Tibial nerve (tissue), 3 donors: Measurements from ENCODE around the gene TMEM151B.

Experiments used
- POLR2A ChIP-seq, 2 donors: fragments of 450-650 bp; IDR thresholded peaks; one replicate each; pipeline ENCODE4 v1.6.1; 2017; ENCODE audit warnings: antibody characterized with exemption in 2 of 2, mild to moderate bottlenecking in 2 of 2, moderate library complexity in 2 of 2
- TF ChIP-seq, protein P1 (sequence below), 5 experiments: fragments of 200-600 bp in 3 of 5; fragments of 450-650 bp in 2 of 5; sonication (generic) in 3 of 5; IDR thresholded peaks; one replicate each; pipeline ENCODE4 v1.5.1; 2016 to 2019; ENCODE audit warnings: antibody characterized with exemption in 5 of 5, mild to moderate bottlenecking in 3 of 5, moderate library complexity in 2 of 5

DNA sequence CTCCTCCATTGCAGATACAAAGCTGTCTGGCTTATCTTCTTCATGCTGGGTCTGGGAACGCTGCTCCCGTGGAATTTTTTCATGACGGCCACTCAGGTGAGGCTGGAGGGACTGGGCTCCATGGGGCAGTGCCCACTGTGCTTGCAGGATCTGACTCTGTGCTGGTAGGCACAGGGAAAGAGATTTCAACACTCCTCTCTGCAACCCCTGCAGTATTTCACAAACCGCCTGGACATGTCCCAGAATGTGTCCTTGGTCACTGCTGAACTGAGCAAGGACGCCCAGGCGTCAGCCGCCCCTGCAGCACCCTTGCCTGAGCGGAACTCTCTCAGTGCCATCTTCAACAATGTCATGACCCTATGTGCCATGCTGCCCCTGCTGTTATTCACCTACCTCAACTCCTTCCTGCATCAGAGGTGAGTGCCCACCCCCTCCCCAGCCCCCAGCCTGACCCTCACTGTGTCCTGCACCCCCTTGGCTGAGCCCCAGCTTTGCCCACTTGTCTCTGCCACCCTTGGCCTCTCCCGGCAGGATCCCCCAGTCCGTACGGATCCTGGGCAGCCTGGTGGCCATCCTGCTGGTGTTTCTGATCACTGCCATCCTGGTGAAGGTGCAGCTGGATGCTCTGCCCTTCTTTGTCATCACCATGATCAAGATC lies 40.7 kb upstream of the TMEM151B start:
- TF ChIP-seq, protein P1, sequence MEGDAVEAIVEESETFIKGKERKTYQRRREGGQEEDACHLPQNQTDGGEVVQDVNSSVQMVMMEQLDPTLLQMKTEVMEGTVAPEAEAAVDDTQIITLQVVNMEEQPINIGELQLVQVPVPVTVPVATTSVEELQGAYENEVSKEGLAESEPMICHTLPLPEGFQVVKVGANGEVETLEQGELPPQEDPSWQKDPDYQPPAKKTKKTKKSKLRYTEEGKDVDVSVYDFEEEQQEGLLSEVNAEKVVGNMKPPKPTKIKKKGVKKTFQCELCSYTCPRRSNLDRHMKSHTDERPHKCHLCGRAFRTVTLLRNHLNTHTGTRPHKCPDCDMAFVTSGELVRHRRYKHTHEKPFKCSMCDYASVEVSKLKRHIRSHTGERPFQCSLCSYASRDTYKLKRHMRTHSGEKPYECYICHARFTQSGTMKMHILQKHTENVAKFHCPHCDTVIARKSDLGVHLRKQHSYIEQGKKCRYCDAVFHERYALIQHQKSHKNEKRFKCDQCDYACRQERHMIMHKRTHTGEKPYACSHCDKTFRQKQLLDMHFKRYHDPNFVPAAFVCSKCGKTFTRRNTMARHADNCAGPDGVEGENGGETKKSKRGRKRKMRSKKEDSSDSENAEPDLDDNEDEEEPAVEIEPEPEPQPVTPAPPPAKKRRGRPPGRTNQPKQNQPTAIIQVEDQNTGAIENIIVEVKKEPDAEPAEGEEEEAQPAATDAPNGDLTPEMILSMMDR (IDR thresholded peaks at IDR 0.05) = no peak
- TF ChIP-seq POLR2A (IDR thresholded peaks at IDR 0.05) = no peak
